Peyer's patch (tissue), 4 donors: ENCODE measurements around the gene SCTR.

ENCODE experiments used
- POLR2A ChIP-seq, 2 donors: fragments of 450-650 bp; IDR thresholded peaks; one replicate each; pipeline ENCODE4 v1.5.1; 2017; ENCODE audit warnings: antibody characterized with exemption in 2 of 2, mild to moderate bottlenecking in 2 of 2, moderate library complexity in 2 of 2
- TF ChIP-seq, protein P1 (sequence below), 6 experiments: fragments of 450-650 bp in 4 of 6; fragments of 200-600 bp in 2 of 6; sonication (generic) in 1 of 6; IDR thresholded peaks; one replicate each; pipeline ENCODE4 v1.5.1; 2017 to 2019; ENCODE audit warnings: antibody characterized with exemption in 6 of 6, mild to moderate bottlenecking in 3 of 6, moderate library complexity in 1 of 6

DNA sequence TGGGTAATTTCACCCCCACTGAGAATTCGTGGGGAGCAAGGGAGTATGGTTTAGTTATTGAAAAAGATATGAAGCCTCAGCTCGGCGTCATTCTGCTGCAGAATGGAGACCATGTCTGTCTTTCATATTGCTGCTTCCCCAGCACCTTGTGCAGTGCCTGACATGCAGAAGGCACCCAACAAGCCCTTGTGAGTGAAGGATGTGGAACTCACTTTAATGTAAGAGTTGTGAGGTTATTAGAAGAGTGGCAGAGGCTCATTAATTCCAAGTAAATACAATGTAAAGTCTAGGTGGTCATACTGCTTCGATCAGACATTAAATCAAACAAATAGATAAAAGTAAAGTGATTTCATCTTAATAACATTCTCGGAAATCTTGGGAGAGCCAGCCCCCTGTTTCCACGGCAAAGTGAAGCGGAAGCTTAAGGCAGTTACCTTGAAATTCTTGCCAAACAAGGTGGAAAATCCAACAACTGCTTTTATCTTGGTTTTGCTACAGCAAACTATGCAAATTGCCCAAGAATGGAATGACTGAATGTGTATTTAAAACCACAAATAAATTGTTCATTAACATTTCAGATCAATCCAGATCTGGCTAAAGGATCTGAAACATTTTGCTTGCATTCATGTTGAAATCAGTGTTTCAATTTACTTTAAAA is 29.5 kb upstream of the SCTR start:
- TF ChIP-seq, protein P1, sequence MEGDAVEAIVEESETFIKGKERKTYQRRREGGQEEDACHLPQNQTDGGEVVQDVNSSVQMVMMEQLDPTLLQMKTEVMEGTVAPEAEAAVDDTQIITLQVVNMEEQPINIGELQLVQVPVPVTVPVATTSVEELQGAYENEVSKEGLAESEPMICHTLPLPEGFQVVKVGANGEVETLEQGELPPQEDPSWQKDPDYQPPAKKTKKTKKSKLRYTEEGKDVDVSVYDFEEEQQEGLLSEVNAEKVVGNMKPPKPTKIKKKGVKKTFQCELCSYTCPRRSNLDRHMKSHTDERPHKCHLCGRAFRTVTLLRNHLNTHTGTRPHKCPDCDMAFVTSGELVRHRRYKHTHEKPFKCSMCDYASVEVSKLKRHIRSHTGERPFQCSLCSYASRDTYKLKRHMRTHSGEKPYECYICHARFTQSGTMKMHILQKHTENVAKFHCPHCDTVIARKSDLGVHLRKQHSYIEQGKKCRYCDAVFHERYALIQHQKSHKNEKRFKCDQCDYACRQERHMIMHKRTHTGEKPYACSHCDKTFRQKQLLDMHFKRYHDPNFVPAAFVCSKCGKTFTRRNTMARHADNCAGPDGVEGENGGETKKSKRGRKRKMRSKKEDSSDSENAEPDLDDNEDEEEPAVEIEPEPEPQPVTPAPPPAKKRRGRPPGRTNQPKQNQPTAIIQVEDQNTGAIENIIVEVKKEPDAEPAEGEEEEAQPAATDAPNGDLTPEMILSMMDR (IDR thresholded peaks at IDR 0.05), result no peak
- TF ChIP-seq POLR2A (IDR thresholded peaks at IDR 0.05), result no peak
